ENCODE measurements around the gene RTEL1. TPM values are rescaled to one million over a fixed set of nuclear protein-coding genes. Genes with fewer than 3 reads are reported as not detected.

RTEL1 gene
- polyA plus RNA-seq, 1 of the 3 experiments (the other 2 are of a cell fraction), result 9.9 TPM

DNA sequence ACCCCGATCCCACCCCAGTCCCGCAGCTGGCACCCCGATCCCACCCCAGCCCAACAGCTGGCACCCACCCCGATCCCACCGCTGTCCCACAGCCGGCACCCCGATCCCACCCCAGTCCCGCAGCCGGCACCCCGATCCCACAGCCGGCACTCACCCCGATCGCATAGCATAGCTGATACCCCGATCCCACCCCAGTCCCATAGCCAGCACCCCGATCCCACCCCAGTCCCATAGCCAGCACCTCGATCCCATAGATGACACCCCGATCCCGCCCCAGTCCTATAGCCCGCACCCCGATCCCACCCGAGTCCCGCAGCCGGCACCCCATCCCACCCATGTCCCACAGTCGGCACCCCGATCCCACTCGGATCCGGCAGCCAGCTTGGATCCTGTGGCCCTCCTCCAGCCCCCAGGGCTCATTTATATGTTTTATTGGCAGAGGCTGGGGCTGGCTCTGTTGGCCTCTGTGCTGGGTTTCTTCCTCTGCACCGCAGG is 30.3 kb upstream of the RTEL1 start:
- H3K9me3 ChIP-seq, result no peaks in the 10 kb centered on the region
- H3K27me3 ChIP-seq (ENCODE audit: insufficient read depth), result no peaks in the 10 kb centered on the region
- H2AFZ ChIP-seq (ENCODE audit: low read depth), result no peak overlapping the region
- peak overlapping the region; percentile 96 for H3K4me2 ChIP-seq
- H3K9ac ChIP-seq, result peak overlapping the region; percentile 82
- ChIA-PET CTCF (interaction anchor here (0.9 to 1.4 kb wide), 4 partner anchors 14 to 353 kb away, joined by 3 to 5 read pairs (median 4); partner anchors contain the start of gene PRPF6), POLR2A (interaction anchor here (0.9 to 1.6 kb wide), 3 partner anchors 14 to 331 kb away, joined by 3 to 8 read pairs (median 4); partner anchors contain the start of gene RTEL1)
- no peaks in the 10 kb centered on the region for H3K36me3 ChIP-seq (replicated peaks in 1 of 2; ENCODE audit: control insufficient read depth in 1 of 2, insufficient read depth in 2 of 2, low read length in 1 of 2)
- peaks cover 44% of the 10 kb centered on the region for H3K79me2 ChIP-seq (ENCODE audit: insufficient read depth)
- no peaks in the 10 kb centered on the region for H4K20me1 ChIP-seq (ENCODE audit: insufficient read depth)
- WGBS (ENCODE audit: low lambda C conversion rate), result 3% methylated on average over 7 of the region's 28 CpGs
- peaks cover 6 to 8% of the 10 kb centered on the region in 2 experiments; a peak in 2 of 4 replicates for H3K4me1 ChIP-seq (ENCODE audit: control insufficient read depth in 1 of 2, insufficient read depth in 2 of 2, low read depth in 1 of 2, low read length in 1 of 2)
- H3K9me2 ChIP-seq, result no peaks in the 10 kb centered on the region
- H3F3A ChIP-seq (replicated peaks; ENCODE audit: insufficient read depth), result no peaks in the 10 kb centered on the region
- peak overlapping the region; percentile 34 to 36; a peak in 1 of 4 replicates for H3K27ac ChIP-seq (ENCODE audit: low read depth in 2 of 2, low read length in 1 of 2)
- TF ChIP-seq RFX5 (IDR thresholded peaks at IDR 0.05; ENCODE audit: low read length) (no peak), RXRA (IDR thresholded peaks at IDR 0.05; ENCODE audit: borderline replicate concordance, low read depth) (no peak), POLR2AphosphoS5 (IDR thresholded peaks at IDR 0.05; ENCODE audit: low read depth, low read length) (no peak), EZH2phosphoT487 (IDR thresholded peaks at IDR 0.05; ENCODE audit: borderline replicate concordance, low read depth) (no peak), MXI1 (IDR thresholded peaks at IDR 0.05; ENCODE audit: low read depth, low read length) (no peak), TEAD4 (IDR thresholded peaks at IDR 0.05; ENCODE audit: borderline replicate concordance, insufficient read depth) (no peak), TAF1 (IDR thresholded peaks at IDR 0.05; ENCODE audit: borderline replicate concordance, low read depth, low read length) (no peak), ELF1 (IDR thresholded peaks at IDR 0.05) (no peak)
- DNase-seq, result no peak
- H3K4me3 ChIP-seq (ENCODE audit: low read depth in 2 of 2, low read length in 1 of 2), result peak overlapping the region; percentile 76 to 93

DNA sequence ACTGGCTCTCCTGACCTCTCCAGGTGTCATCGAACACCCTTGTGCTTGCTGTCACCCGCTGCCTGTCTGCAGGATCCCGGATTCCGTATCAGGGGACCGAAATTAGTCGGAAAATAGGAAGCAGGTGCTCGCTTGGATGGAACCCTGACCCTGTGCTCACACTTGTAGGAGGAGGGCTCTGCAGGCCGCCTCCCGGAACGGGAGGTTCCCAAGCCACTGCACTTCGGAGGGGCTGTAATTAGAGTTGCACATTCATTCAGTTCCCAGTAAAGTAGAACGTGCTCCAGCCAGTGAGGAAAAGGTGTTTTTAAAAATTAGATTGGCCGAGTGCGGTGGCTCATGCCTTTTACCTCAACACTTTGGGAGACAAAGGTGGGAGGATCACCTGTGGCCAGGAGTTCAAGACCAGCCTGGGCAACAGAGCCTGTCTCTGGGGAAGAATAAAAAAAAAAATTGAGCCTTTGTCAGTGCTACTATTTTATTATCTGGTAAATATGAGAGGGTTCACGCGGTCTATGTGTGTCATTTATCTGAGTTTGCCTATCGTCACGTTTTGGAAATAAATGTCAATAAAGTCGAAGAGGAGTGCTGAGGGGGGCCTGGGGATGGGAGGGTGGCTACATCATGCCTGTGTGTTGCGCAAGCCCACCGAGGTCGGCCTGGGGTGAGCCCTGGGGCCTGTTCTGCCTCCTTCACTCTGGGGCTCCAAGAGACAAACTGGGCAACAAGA is 29.7 kb upstream of the RTEL1 start:
- ChIA-PET POLR2A (interaction anchor here (1.6 kb wide), 1 partner anchor 13 kb away, joined by 4 read pairs; no protein-coding TSS in a partner anchor), CTCF (interaction anchor here (0.6 to 1.5 kb wide), 4 partner anchors 9 to 352 kb away, joined by 3 to 4 read pairs (median 3); no protein-coding TSS in a partner anchor)
- H3K9ac ChIP-seq, result peak overlapping the region; percentile 82
- peaks cover 6 to 8% of the 10 kb centered on the region in 2 experiments; a peak in 2 of 4 replicates for H3K4me1 ChIP-seq (ENCODE audit: control insufficient read depth in 1 of 2, insufficient read depth in 2 of 2, low read depth in 1 of 2, low read length in 1 of 2)
- no peaks in the 10 kb centered on the region for H3K36me3 ChIP-seq (replicated peaks in 1 of 2; ENCODE audit: control insufficient read depth in 1 of 2, insufficient read depth in 2 of 2, low read length in 1 of 2)
- peak; percentile 70 for DNase-seq
- H4K20me1 ChIP-seq (ENCODE audit: insufficient read depth), result no peaks in the 10 kb centered on the region
- H3K79me2 ChIP-seq (ENCODE audit: insufficient read depth), result peaks cover 40% of the 10 kb centered on the region
- 20% methylated on average over 22 of the region's 22 CpGs for WGBS (ENCODE audit: low lambda C conversion rate)
- H3K4me2 ChIP-seq, result peak overlapping the region; percentile 96
- H3K9me2 ChIP-seq, result no peaks in the 10 kb centered on the region
- peak overlapping the region; percentile 34 to 36; a peak in 2 of 4 replicates for H3K27ac ChIP-seq (ENCODE audit: low read depth in 2 of 2, low read length in 1 of 2)
- peak overlapping the region; percentile 89; the same call in 1 of the 2 replicates for H2AFZ ChIP-seq (ENCODE audit: low read depth)
- H3K9me3 ChIP-seq, result no peaks in the 10 kb centered on the region
- peak overlapping the region; percentile 76 to 93 for H3K4me3 ChIP-seq (ENCODE audit: low read depth in 2 of 2, low read length in 1 of 2)
- no peaks in the 10 kb centered on the region for H3K27me3 ChIP-seq (ENCODE audit: insufficient read depth)
- no peaks in the 10 kb centered on the region for H3F3A ChIP-seq (replicated peaks; ENCODE audit: insufficient read depth)
- TF ChIP-seq EZH2phosphoT487 (IDR thresholded peaks at IDR 0.05; ENCODE audit: borderline replicate concordance, low read depth) (no peak), RFX5 (IDR thresholded peaks at IDR 0.05; ENCODE audit: low read length) (no peak), TCF12 (IDR thresholded peaks at IDR 0.05) (no peak), RXRA (IDR thresholded peaks at IDR 0.05; ENCODE audit: borderline replicate concordance, low read depth) (no peak; the same call in 1 of the 2 replicates), SIN3A (IDR thresholded peaks at IDR 0.05; ENCODE audit: borderline replicate concordance, low read depth, low read length) (peak; percentile 88), FOXM1 (IDR thresholded peaks at IDR 0.05; ENCODE audit: low read depth) (no peak), NRF1 (IDR thresholded peaks at IDR 0.05; ENCODE audit: low read depth, low read length) (no peak), EP300 (IDR thresholded peaks at IDR 0.05; ENCODE audit: borderline replicate concordance in 1 of 2, low read depth in 1 of 2, low read length in 1 of 2) (no peak), POLR2AphosphoS5 (IDR thresholded peaks at IDR 0.05; ENCODE audit: low read depth, low read length) (peak; percentile 38; the same call in 1 of the 2 replicates), TEAD4 (IDR thresholded peaks at IDR 0.05; ENCODE audit: borderline replicate concordance, insufficient read depth) (no peak), ELF1 (IDR thresholded peaks at IDR 0.05) (peak; percentile 44; the same call in 1 of the 2 replicates), CHD2 (IDR thresholded peaks at IDR 0.05; ENCODE audit: low read length, partially characterized antibody) (no peak), GABPA (IDR thresholded peaks at IDR 0.05; ENCODE audit: low read depth) (peak; percentile 75), JUND (IDR thresholded peaks at IDR 0.05) (no peak), NFIC (IDR thresholded peaks at IDR 0.05; ENCODE audit: borderline replicate concordance) (no peak), RCOR1 (IDR thresholded peaks at IDR 0.05; ENCODE audit: low read length) (no peak), TAF1 (IDR thresholded peaks at IDR 0.05; ENCODE audit: borderline replicate concordance, low read depth, low read length) (peak; percentile 94)
- TF ChIP-seq, protein P1, sequence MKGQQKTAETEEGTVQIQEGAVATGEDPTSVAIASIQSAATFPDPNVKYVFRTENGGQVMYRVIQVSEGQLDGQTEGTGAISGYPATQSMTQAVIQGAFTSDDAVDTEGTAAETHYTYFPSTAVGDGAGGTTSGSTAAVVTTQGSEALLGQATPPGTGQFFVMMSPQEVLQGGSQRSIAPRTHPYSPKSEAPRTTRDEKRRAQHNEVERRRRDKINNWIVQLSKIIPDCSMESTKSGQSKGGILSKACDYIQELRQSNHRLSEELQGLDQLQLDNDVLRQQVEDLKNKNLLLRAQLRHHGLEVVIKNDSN (IDR thresholded peaks at IDR 0.05; ENCODE audit: borderline replicate concordance, low read depth), result no peak
- TF ChIP-seq, protein P2, sequence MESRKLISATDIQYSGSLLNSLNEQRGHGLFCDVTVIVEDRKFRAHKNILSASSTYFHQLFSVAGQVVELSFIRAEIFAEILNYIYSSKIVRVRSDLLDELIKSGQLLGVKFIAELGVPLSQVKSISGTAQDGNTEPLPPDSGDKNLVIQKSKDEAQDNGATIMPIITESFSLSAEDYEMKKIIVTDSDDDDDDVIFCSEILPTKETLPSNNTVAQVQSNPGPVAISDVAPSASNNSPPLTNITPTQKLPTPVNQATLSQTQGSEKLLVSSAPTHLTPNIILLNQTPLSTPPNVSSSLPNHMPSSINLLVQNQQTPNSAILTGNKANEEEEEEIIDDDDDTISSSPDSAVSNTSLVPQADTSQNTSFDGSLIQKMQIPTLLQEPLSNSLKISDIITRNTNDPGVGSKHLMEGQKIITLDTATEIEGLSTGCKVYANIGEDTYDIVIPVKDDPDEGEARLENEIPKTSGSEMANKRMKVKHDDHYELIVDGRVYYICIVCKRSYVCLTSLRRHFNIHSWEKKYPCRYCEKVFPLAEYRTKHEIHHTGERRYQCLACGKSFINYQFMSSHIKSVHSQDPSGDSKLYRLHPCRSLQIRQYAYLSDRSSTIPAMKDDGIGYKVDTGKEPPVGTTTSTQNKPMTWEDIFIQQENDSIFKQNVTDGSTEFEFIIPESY (IDR thresholded peaks at IDR 0.05; ENCODE audit: borderline replicate concordance, low read depth), result no peak
- TF ChIP-seq, protein P3, sequence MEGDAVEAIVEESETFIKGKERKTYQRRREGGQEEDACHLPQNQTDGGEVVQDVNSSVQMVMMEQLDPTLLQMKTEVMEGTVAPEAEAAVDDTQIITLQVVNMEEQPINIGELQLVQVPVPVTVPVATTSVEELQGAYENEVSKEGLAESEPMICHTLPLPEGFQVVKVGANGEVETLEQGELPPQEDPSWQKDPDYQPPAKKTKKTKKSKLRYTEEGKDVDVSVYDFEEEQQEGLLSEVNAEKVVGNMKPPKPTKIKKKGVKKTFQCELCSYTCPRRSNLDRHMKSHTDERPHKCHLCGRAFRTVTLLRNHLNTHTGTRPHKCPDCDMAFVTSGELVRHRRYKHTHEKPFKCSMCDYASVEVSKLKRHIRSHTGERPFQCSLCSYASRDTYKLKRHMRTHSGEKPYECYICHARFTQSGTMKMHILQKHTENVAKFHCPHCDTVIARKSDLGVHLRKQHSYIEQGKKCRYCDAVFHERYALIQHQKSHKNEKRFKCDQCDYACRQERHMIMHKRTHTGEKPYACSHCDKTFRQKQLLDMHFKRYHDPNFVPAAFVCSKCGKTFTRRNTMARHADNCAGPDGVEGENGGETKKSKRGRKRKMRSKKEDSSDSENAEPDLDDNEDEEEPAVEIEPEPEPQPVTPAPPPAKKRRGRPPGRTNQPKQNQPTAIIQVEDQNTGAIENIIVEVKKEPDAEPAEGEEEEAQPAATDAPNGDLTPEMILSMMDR (IDR thresholded peaks at IDR 0.05), result no peak

Measured in SK-N-SH (cell line).